GM18520 (cell line): ENCODE measurements around the gene MARCHF2.

Source experiments
- ATAC-seq: cut with Tn5 transposase; IDR thresholded peaks from one replicate; pipeline ENCODE4 v1.9.1; 2021; ENCODE audit not compliant: unreplicated experiment

The MARCHF2 gene

DNA sequence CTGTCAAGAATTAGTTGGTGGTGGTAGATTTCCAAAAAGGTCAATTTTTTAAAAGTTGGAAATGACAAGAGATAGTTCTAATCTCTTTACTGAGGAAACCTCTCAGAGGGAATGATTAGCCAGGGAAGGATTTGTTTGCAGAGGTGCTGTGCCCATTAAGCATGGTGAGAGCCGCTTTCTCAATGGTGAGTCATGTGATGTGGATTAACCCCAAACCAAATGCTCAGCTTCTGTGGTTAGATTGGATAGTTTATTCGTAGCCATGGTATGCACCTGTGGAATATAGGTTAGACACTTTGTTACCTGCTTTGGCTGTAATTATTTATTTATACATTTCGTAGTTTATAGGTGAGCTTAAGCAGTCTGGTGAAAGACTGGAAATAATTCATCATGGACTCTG, 38.8 kb downstream of the MARCHF2 start:
- ATAC-seq = no peak

DNA sequence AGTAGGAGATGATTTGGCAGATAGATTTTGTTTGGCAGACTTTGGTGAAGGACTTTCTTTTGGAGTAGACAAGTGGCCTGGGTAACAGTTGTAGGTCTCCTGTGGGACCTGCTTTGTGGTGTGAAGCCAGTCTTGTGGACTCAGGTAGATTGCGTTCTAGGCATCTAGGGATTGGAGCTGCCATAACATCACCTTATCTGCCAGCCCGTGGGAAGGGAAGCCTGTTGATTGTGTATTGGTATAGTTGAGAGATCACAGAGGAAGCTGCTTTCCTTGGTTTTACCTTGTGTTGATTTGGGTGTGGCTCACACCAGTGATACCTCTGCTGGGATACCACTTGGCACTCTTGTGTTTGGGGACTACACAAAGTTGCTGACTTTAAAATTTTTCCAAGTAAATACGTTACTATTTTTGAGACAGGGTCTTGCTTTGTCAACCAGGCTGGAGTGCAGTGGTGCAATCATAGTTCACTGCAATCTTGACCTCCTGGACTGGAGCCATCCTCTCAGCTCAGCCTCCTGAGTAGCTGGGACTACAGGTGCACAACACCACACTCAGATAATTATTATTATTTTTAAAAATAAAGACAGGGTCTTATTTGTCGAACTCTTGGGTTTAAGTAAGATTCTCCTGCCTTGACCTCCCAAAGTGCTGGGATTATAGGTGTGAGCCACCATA, 39.5 kb downstream of the MARCHF2 start:
- ATAC-seq = no peak

DNA sequence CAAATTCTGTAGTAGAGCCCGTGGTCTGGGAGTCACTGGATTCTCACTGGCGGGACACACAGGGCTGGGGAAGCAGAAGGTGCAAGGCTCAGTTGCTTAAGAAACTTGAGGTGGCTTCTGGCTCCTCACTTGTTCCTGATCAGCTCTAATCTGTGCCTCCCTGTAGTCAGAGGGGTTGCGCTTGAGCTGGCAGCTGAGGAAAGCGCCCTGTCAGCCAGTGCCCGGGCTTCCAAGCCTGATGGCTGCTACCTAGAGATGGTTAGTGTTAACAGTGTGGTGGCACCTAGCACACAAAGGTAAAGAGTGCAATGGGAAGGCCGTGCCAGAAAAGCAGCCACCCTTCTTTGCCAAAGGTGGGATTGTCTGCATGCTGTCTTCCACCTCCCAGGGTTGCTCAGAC, 40.5 kb downstream of the MARCHF2 start:
- ATAC-seq = no peak

DNA sequence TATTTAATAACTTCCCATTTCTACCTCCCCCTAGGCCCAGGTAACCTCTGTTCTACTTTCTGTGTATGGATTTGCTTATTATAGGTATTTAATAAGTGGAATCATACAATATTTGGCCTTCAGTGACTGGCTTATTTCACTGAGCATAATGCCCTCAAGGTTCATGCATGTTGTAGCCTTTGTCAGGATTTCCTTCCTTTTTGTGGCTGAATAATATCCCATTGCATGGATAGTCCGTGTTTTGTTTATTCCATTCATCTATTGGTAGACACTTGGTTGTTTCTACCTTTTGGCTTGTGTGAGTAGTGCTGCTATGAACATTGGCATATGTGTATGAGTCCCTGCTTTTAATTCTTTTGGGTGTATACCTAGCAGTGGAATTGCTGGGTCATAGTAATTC, 41.1 kb downstream of the MARCHF2 start:
- ATAC-seq = no peak

DNA sequence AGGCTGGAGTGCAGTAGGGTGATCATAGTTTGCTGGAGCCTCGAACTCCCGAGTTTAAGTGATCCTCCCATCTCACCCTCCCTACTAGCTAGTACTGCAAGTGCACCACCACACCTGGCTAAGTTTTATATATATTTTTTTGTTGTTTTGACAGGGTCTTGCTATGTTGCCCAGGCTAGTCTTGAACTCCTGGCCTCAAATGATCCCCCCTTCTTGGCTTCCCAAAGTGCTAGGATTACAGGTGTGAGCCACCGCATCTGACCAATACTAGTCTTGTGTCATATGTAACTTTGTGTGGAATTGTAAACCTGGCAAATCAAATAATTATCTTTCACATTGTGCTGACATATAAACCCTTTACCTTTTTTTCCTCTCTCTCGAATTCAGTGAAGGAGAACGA, 41.9 kb downstream of the MARCHF2 start:
- ATAC-seq = no peak

DNA sequence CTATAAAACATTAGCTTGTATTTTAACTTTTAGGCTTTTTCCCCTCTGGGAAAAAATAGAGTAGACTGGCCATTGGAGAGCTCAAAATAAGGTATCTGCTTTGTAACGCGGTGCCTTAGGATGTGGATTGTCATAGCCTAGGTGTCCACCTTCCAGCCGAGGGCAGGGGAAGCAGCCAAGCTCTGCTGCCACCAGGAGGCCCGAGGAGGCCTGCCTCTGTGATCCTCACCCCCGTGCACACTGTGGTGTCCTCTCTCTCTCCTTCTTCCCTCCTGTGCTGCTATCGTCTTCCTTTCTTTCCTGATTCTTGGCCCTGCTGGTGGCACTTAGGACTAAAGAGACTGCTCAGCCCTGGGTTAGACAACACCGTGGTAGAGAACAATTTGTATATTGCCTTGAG, 43.0 kb downstream of the MARCHF2 start:
- ATAC-seq = no peak

DNA sequence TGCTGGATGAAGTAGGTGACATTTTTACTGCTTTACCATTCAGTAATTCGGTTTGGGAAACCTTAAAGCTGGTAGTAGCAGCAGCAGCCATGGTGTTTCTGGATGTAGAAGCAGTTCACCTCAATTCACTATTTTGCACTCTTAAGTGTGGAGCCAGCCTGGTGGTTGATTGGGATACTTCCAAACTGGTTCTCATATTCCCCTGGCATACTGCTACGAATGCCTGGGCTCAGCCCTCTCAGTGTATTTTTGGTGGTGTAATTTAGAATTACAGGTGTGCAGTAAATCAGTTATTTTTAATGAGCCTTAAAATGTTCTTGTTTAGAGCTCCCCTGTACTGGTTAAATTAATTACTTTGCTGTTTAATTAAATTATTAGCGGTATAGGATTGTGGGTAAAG, 44.1 kb downstream of the MARCHF2 start:
- ATAC-seq = no peak

DNA sequence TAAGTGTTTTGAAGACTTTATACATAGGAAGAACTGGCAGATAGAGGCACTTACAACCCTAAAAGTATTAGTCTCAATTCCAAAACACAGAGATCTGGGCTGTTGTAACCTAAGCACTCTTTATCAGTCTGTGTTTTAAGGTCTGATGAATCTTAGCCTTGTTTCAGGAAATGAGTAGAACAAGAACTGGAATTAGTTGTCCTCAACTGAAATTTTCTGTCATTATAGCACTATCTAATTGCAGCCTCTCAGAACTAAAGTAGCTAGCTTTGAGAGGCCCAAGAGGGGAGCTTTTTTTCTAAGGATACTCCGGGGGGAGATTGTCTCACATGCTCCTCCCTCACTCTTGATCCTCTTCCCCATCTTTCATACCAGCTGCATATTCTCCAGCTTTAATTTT, 44.7 kb downstream of the MARCHF2 start:
- no peak for ATAC-seq

DNA sequence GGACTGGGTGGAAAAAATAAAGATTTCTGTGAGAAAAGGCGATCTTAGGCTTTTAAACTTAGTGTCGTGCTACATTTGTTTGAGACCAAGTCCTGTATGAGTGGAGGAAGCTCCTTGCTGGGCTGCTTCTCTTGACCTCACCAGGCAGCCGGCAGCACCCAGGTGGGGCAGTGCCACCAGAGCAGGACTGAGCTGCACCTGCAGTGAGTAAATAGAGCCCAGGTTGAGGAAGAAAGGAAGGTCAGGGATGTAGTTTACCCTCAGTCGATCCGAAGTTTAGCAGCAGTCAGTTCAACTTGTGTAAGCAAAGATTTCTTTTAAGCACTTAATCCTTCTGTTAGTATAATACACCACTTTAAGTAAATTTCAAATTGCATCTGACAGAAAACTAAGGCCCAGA, 45.3 kb downstream of the MARCHF2 start:
- no peak for ATAC-seq

DNA sequence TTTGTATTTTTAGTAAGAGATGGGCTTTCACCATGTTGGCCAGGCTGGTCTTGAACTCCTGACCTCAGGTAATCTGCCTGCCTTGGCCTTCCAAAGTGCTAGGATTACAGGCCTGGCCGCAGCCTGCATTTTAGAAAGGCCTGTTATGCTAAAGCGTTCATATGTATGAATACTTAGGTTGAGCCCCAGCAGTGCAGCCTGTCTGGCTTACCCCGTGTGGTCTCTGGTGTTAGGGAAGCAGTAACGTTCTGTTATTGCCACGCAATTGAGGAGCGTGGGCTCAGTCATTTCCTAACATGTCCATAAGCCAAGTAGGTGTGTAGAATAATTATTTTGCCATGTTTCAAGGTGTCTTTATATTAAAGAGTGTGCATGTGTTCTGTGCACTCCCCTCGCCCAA, 46.0 kb downstream of the MARCHF2 start:
- no peak for ATAC-seq

DNA sequence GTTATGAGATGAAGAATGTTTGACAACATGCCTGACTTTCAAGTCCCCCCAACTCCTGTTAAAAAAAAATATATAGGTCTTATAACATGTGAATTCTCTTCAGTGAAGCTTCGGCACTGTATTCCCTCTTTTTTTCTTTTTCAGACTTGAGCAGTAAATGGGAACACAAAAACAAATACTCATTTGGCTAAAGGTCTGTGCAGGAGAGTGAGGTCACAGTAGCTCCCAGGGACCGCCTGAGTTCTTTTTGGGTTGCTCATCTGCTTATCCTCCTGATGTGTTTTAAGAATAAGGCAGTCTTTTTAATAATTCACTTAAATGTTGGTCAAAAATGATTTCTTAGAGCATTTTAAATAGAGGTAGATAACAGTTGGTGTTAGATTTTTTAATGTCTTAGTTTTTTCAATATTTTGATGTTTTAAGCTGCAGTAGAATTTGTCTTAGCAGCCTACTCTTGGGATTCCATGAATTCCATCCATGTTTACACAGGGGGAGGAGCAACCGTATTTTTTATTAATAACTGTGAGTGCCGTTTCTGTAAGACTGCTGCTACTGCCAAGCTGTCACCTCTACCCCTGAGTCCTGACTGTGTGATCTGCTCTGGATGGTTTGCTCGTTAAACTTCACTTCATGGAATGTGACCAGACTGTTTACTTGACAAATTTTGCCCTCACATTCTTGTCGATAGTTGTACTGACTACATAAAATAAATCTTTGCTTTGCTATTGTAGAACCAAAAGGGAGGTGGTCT, 46.6 kb downstream of the MARCHF2 start:
- ATAC-seq = no peak

DNA sequence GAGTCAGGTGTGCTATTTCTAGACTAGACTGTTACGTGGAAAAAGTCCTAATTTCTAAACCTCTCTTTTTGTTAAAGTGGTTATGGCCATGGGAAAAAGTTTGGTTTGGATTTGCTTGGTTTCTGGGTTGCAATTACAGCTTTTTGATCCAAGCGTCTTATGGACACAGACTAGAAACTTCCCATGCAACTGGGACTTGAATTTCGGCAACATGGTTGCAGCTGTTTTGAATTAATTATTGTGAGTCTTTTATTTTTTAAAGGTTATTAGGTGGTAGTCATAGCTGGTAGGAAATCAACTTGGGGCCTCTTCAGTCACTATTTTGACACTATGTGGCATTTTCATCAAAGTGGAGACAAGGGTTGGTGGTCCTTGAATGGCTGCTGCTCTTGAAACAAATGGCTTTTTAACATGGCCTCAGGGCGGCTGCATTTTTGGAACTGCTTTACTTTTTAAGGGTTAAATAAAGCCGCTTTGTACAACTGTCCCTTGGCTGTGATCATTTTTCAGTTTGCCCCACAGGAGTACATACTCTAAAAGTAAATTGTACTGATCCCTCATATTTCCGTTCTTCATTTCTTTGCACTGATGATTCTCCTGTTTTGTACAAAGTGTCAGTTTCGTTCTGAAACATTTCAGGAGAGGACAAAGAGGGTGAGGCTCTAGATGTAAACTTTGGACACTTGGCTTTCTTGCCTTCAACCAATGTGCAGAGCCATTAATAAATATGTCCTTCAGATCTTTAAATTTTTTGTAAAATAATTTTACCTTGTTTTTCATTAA, 47.6 kb downstream of the MARCHF2 start:
- ATAC-seq = no peak

DNA sequence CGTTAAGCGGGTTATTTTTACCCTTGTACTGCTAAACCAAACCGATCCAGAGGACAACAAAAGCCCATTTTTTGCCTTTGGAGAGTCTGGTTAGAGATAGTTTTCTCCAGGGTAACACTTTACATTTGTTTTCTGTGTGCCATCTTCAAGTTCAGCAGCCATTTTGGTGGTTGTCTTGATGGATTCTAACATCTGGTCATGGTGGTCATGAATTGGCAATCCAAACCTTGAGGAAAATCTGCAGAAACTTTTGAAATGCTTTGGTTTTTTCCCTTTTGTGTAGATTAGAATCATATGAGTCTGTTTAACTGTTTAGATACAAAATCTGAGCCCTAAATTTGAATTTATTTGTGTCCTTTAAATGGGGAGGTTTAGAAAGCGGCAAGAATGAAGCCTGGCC, 48.3 kb downstream of the MARCHF2 start:
- no peak for ATAC-seq

DNA sequence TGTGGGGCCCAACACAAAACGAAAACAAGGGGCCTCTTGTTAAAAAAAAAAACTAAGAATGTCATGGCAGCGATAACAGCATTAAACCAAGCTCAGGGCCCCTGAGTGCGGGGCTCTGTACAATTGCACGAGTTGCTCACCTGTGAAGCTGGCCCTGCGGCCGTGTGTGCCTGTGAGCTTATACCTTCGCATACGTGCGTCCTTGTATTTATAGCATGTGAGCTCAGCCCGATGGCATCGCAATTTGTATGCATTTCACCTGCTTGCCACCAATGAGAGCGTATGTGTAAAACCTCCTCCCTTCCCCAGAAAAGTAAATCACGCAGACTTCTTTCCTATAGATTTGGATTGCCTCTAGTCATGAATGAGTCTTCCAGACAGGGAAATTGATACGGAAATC, 48.8 kb downstream of the MARCHF2 start:
- no peak for ATAC-seq

DNA sequence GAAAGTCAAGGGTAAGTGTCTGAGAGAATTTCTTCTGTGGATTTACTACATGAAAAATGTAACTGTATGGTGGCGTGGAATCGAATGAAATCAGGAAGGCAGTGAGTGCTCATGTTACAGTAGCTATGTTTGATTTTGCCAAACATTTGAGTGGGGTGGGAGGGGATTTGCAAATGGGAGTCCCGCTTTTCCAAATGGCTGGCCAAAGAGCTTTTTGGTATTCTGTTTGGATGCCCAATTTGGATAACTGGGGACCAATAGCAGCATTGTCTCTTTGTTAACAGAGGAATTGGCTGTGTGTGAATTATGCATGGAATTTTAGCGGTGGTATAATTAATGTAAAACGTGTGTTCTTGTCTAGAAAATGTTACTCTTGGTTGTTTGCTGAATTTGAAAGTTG, 49.5 kb downstream of the MARCHF2 start:
- no peak for ATAC-seq

DNA sequence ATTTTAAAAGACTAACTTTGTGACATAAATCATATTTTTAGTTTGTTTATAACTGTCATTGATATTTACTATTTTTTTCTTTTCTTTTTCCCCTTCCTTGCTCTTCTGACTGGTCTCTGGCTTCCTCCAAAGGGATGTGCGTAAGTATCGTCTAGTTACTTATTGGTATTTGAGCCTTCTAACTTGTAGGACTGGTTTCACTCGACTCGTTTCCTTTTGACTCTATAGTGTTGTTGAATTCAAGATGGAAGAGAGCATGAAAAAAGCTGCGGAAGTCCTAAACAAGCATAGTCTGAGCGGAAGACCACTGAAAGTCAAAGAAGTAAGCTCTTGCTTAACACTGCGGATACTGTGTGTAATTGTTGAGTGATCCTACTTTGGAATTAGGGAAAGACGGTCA, 50.3 kb downstream of the MARCHF2 start:
- ATAC-seq = no peak

DNA sequence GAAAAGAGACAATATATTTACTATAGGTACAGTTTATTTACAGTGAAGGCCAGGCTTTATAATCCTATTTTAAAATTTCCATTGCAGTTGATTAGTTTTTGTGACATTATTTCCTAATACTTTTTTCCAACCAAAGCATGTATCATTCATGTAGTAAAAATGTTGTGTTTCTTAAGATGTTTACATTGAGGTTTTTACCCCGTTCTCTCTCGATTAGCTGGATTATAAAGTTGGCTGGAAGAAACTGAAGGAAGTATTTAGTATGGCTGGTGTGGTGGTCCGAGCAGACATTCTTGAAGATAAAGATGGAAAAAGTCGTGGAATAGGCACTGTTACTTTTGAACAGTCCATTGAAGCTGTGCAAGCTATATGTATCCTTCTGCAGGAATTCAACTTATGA, 52.9 kb downstream of the MARCHF2 start:
- ATAC-seq = no peak

DNA sequence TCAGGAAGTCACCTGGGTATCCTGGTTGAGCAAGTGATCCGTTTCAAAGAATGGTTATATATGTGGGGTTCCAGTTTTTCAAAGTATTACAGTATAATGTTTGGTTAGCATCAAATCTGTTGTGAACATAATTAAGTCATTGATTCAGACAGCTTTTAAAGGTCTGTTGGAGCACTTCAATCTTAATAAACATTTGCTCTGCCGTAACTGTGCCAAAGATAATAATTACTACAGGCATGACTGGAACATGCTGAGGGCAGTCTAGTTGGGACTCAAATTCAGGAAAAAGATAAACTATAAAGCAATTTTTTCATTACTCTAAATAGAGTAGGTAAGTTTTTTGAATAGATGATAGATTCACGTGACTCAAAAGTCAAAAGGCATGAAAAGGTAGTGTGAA, 55.0 kb downstream of the MARCHF2 start:
- ATAC-seq = no peak

DNA sequence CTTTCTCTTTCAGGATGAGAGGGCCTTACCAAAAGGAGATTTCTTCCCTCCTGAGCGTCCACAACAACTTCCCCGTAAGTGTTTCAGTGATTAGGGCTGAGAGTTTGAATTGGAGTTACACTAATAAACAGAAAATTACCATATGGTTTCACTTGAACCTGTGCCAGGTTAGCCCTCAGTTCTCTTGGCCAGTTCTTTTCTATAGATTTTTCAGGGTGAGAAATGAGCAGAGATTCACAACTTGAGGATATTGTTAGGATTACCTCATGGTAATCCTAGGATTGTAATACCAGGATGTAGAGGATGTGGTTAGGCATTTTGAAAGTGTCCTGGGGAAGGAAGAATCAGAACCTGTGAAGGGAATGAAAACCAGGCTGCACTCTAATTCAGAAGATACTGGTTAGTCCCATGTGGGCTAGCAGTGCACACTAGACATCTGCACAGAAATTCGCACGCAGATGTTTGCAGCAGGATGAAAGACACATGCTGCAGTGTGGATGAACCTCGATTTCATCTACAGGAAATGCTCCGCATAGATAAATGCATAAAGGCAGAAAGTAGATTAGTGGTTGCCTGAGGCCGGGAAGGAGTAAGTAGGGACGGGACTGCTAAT, 55.8 kb downstream of the MARCHF2 start:
- ATAC-seq = no peak

DNA sequence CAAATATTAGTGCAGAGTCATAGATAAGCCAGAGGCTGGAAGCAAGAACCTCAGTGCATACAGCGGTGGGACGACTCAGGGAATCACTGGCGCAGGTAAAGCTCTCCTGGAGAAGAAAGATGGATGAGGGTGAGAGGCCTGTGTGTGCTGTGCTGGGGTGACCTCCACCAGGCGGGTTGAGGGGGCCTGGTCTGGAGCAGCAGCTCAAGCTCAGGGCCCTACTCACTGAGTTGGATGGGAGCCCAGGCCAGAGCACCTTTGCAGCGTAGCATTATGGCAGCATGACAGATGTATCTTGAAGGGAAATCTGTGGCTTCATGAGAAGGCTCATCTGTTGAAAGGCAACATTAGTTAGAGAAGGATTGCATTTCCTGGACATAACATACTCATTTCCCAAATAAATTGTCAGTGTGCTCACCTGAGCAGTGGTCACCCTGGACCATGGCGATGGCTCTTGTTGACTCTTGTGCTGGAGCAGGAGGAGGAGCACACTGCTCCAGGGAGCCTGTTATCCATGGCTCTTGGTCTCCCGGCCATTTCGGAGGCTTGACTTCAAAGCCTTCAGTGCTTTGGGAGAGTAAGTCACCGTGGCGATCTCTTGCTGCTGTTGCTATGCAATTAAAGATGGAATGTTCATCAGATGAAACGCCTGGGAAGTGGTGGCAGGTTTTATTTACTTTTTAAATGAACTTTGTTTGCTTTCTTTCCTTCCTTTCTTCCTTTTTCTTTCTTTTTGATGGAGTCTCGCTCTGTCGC, 56.7 kb downstream of the MARCHF2 start:
- ATAC-seq = no peak
